GM23248 (cell line): ENCODE data around the gene CMIP. TPM values are rescaled to one million over a fixed set of nuclear protein-coding genes. Genes with fewer than 3 reads are reported as not detected.

ENCODE experiments used
- DNase-seq: peaks from one replicate; pipeline ENCODE4 v3.0.0-alpha.2; 2015
- H2AFZ ChIP-seq: fragments of 200-600 bp; sonication (generic); 2 replicates; pipeline ENCODE4 v1.6.1; 2016; ENCODE audit warnings: antibody characterized with exemption
- H3F3A ChIP-seq: fragments of 200-600 bp; sonication (generic); 2 replicates; pipeline ENCODE4 v1.6.1; 2016; ENCODE audit warnings: mild to moderate bottlenecking, antibody characterized with exemption, mixed run types; ENCODE audit not compliant: insufficient read depth
- H3K27ac ChIP-seq: fragments of 200-600 bp; sonication (generic); 2 replicates; pipeline ENCODE4 v1.5.1; 2016; ENCODE audit warnings: mild to moderate bottlenecking
- H3K27me3 ChIP-seq: fragments of 200-600 bp; sonication (generic); replicated peaks from 2 replicates; pipeline ENCODE4 v1.6.1; 2016; ENCODE audit warnings: mild to moderate bottlenecking; ENCODE audit not compliant: insufficient read depth
- H3K36me3 ChIP-seq: fragments of 200-600 bp; sonication (generic); 2 replicates; pipeline ENCODE4 v1.6.1; 2016; ENCODE audit warnings: low read depth, mild to moderate bottlenecking
- H3K4me1 ChIP-seq: fragments of 200-600 bp; sonication (generic); 2 replicates; pipeline ENCODE4 v1.6.1; 2016; ENCODE audit warnings: mild to moderate bottlenecking; ENCODE audit not compliant: insufficient read depth
- H3K4me2 ChIP-seq: fragments of 200-600 bp; sonication (generic); one replicate; pipeline ENCODE4 v1.6.1; 2016; ENCODE audit warnings: mild to moderate bottlenecking; ENCODE audit not compliant: unreplicated experiment
- H3K4me3 ChIP-seq: fragments of 200-600 bp; sonication (generic); 2 replicates; pipeline ENCODE4 v1.5.1; 2016; ENCODE audit warnings: mild to moderate bottlenecking
- H3K79me2 ChIP-seq: fragments of 200-600 bp; sonication (generic); 2 replicates; pipeline ENCODE4 v1.6.1; 2016; ENCODE audit warnings: mild to moderate bottlenecking; ENCODE audit not compliant: insufficient read depth
- H3K9ac ChIP-seq: fragments of 200-600 bp; sonication (generic); 2 replicates; pipeline ENCODE4 v1.6.1; 2016; ENCODE audit warnings: mild to moderate bottlenecking
- H3K9me2 ChIP-seq: fragments of 200-600 bp; sonication (generic); 2 replicates; pipeline ENCODE4 v1.6.1; 2016; ENCODE audit warnings: mixed run types, mild to moderate bottlenecking, moderate library complexity; ENCODE audit not compliant: insufficient read depth
- H3K9me3 ChIP-seq: fragments of 200-600 bp; sonication (generic); one replicate; pipeline ENCODE4 v1.6.1; 2017; ENCODE audit warnings: low read depth
- H4K20me1 ChIP-seq: fragments of 200-600 bp; sonication (generic); 2 replicates; pipeline ENCODE4 v1.6.0; 2016; ENCODE audit not compliant: insufficient read depth
- EZH2 ChIP-seq: fragments of 200-600 bp; sonication (generic); IDR thresholded peaks from 2 replicates; pipeline ENCODE4 v1.6.1; 2018; ENCODE audit warnings: antibody characterized with exemption, mild to moderate bottlenecking; ENCODE audit not compliant: insufficient read depth, poor library complexity, severe bottlenecking
- EZH2phosphoT487 ChIP-seq: fragments of 200-600 bp; sonication (generic); IDR thresholded peaks from 2 replicates; pipeline ENCODE4 v1.6.1; 2018; ENCODE audit warnings: antibody characterized with exemption, moderate library complexity, mild to moderate bottlenecking, low read depth; ENCODE audit not compliant: insufficient read depth
- WGBS, 2 experiments: methylation state at CpG; one replicate each; pipeline ENCODE4 v1.1.6; 2015 to 2017; ENCODE audit warnings: low lambda C conversion rate in 2 of 2, low coverage in 1 of 2; ENCODE audit errors: missing lambda C conversion rate in 2 of 2; 5-methylcytosine and 5-hydroxymethylcytosine counted together
- in situ Hi-C: fragments of 300-500 bp; cut with MboI; formaldehyde crosslinking; loops from 2 replicates; pipeline ENCODE4 v1.15.0; 2020
- polyA plus RNA-seq: library from polyadenylated mRNA; unstranded; fragments of >200 nt; fragmentation: Nextera tagmentation; extraction: Ambion mirVana; gene quantifications from 2 replicates; pipeline ENCODE4 v1.2.1, GENCODE V29; 2016
- total RNA-seq: library from RNA; depleted of rRNA; stranded (reverse); fragments of >200 nt; shearing (Covaris generic); gene quantifications from 2 replicates; pipeline ENCODE4 v1.2.3, GENCODE V29; 2014

The CMIP gene
- total and polyA plus RNA-seq, 2 experiments from 2014 or later = 1.5 to 9.5 TPM

- Histone ChIP-seq H3K9me3 (no peaks in the 10 kb centered on the region), H2AFZ (no peak overlapping the region), H3K9ac (peak overlapping the region; percentile 37; the same call in 1 of the 2 replicates), H3K9me2 (no peaks in the 10 kb centered on the region), H4K20me1 (no peaks in the 10 kb centered on the region), H3K4me1 (peaks cover 16% of the 10 kb centered on the region), H3K36me3 (no peaks in the 10 kb centered on the region), H3F3A (0 out of 2 replicates have a peak, but pooled peaks cover 12% of the 10 kb centered on the region), H3K4me2 (peak overlapping the region; percentile 21), H3K79me2 (peaks cover 58% of the 10 kb centered on the region), H3K27ac (peak overlapping the region; percentile 47), H3K4me3 (no peak overlapping the region), H3K27me3 (no peaks in the 10 kb centered on the region)
- DNase-seq = peak; percentile 89
- in situ Hi-C loops = no loop called here
- WGBS, 2 experiments = 41 to 58% methylated on average over 18 to 20 of the region's 20 CpGs
- TF ChIP-seq EZH2 = no peak
- TF ChIP-seq EZH2phosphoT487 = no peak
Observed at GRCh38 chr16:81645266-81645694, 200.7 kb downstream of the CMIP start.

- Histone ChIP-seq H3K4me3 (no peak overlapping the region), H3F3A (0 out of 2 replicates have a peak, but pooled peaks cover 12% of the 10 kb centered on the region), H3K4me2 (no peak overlapping the region), H3K27ac (peak overlapping the region; percentile 47), H3K9me2 (no peaks in the 10 kb centered on the region), H3K9me3 (no peaks in the 10 kb centered on the region), H3K36me3 (no peaks in the 10 kb centered on the region), H3K79me2 (peaks cover 62% of the 10 kb centered on the region), H2AFZ (no peak overlapping the region), H3K4me1 (peaks cover 16% of the 10 kb centered on the region), H3K27me3 (no peaks in the 10 kb centered on the region), H4K20me1 (no peaks in the 10 kb centered on the region), H3K9ac (peak overlapping the region; percentile 37; the same call in 1 of the 2 replicates)
- TF ChIP-seq EZH2phosphoT487 (no peak), EZH2 (no peak)
- in situ Hi-C loops = no loop called here
- 84 to 86% methylated on average over 3 to 4 of the region's 4 CpGs for WGBS, 2 experiments
- no peak for DNase-seq
Observed at GRCh38 chr16:81645925-81646324, 201.3 kb downstream of the CMIP start.

DNA sequence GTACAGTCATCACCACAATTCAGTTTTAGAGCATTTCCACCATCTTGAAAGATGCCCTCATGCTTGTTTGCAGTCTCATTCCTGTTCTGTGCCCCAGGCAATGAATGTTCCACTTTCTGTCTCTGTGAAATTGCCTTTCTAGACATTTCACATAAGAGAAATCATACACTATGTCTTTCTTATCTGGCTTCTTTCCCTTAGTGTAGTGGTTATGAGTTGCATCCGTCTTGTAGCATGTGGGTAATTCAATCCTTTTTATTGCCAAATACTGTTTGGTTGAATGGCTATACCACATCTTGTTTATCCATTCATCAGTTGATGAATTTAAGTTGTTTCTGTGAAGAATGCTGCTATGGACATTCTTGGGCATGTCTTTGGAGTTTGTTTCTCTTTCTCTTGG lies 202.0 kb downstream of the CMIP start:
- TF ChIP-seq EZH2 (no peak), EZH2phosphoT487 (no peak)
- Histone ChIP-seq H3K9me2 (no peaks in the 10 kb centered on the region), H3K9me3 (no peaks in the 10 kb centered on the region), H4K20me1 (no peaks in the 10 kb centered on the region), H3K4me3 (no peak overlapping the region), H2AFZ (no peak overlapping the region), H3K79me2 (peaks cover 68% of the 10 kb centered on the region), H3K27ac (no peak overlapping the region), H3K9ac (no peak overlapping the region), H3K4me2 (no peak overlapping the region), H3K27me3 (no peaks in the 10 kb centered on the region), H3K36me3 (no peaks in the 10 kb centered on the region), H3K4me1 (peaks cover 16% of the 10 kb centered on the region), H3F3A (0 out of 2 replicates have a peak, but pooled peaks cover 12% of the 10 kb centered on the region)
- WGBS, 2 experiments = 84 to 90% methylated on average over 1 of the region's 1 CpG
- in situ Hi-C loops = no loop called here
- DNase-seq = peak; percentile 33

- no peaks in the 10 kb centered on the region; the same call in 1 of the 2 replicates for H4K20me1 ChIP-seq
- 0 out of 2 replicates have a peak, but pooled peaks cover 12% of the 10 kb centered on the region for H3F3A ChIP-seq
- H3K36me3 ChIP-seq = no peaks in the 10 kb centered on the region
- no peak overlapping the region for H2AFZ ChIP-seq
- H3K79me2 ChIP-seq = peaks cover 61% of the 10 kb centered on the region
- no peak overlapping the region for H3K4me2 ChIP-seq
- peak; percentile 90 for DNase-seq
- no peak overlapping the region for H3K27ac ChIP-seq
- no peak overlapping the region for H3K9ac ChIP-seq
- no peaks in the 10 kb centered on the region for H3K9me2 ChIP-seq
- no peaks in the 10 kb centered on the region for H3K27me3 ChIP-seq
- TF ChIP-seq EZH2 = no peak
- TF ChIP-seq EZH2phosphoT487 = no peak
- H3K4me1 ChIP-seq = peaks cover 16% of the 10 kb centered on the region
- in situ Hi-C loops = no loop called here
- 30 to 71% methylated on average over 3 to 7 of the region's 8 CpGs for WGBS, 2 experiments
- H3K4me3 ChIP-seq = no peak overlapping the region
- H3K9me3 ChIP-seq = no peaks in the 10 kb centered on the region
Observed at GRCh38 chr16:81647527-81647926, 202.9 kb downstream of the CMIP start.
